Sigmoid colon (tissue), 7 donors: Measurements from ENCODE around the gene MAD1L1. TPM values are rescaled to one million over a fixed set of nuclear protein-coding genes. Genes with fewer than 3 reads are reported as not detected.
A peak's percentile ranks its signal among the peaks of the same experiment; 100 is the strongest.

Experiments used
- DNase-seq: peaks from one replicate; pipeline ENCODE4 v3.0.0-alpha.2; 2019
- H3K27ac ChIP-seq, 4 donors: fragments of 200-600 bp; sonication (generic); one replicate each; pipeline ENCODE4 v1.5.1; 2016 to 2019; ENCODE audit warnings: mild to moderate bottlenecking in 1 of 4
- H3K27me3 ChIP-seq, 3 donors: fragments of 200-600 bp; sonication (generic); one replicate each; pipeline ENCODE4 v1.5.1; 2019; ENCODE audit warnings: mild to moderate bottlenecking in 1 of 3
- H3K36me3 ChIP-seq, 4 donors: fragments of 200-600 bp; sonication (generic); one replicate each; pipeline ENCODE4 v1.5.1; 2016 to 2019
- H3K4me1 ChIP-seq, 4 donors: fragments of 200-600 bp; sonication (generic); one replicate each; pipeline ENCODE4 v1.5.1; 2017 to 2019
- H3K4me3 ChIP-seq, 4 donors: fragments of 200-600 bp; sonication (generic); one replicate each; pipeline ENCODE4 v1.5.1; 2017 to 2019; ENCODE audit warnings: mild to moderate bottlenecking in 2 of 4, moderate library complexity in 1 of 4
- H3K9me3 ChIP-seq, 4 donors: fragments of 200-600 bp in 3 of 4; sonication (generic) in 3 of 4; one replicate each; pipeline versions ENCODE4 v1.5.1 to v1.6.1; 2013 to 2019
- CTCF ChIP-seq, 4 experiments: fragments of 450-650 bp in 3 of 4; fragments of 200-600 bp in 1 of 4; IDR thresholded peaks; one replicate each; pipeline ENCODE4 v1.5.1; 2016 to 2019; ENCODE audit warnings: antibody characterized with exemption in 4 of 4, mild to moderate bottlenecking in 3 of 4, moderate library complexity in 2 of 4
- EP300 ChIP-seq, 4 donors: sonication (generic); formaldehyde crosslinking; IDR thresholded peaks; one replicate each; pipeline ENCODE4 v1.6.1; 2017; ENCODE audit warnings: antibody characterized with exemption in 4 of 4
- POLR2A ChIP-seq, 2 donors: fragments of 450-650 bp; IDR thresholded peaks; one replicate each; pipeline ENCODE4 v1.6.1; 2016; ENCODE audit warnings: antibody characterized with exemption in 2 of 2, mild to moderate bottlenecking in 2 of 2, moderate library complexity in 2 of 2
- POLR2AphosphoS5 ChIP-seq, 4 donors: sonication (generic); formaldehyde crosslinking; IDR thresholded peaks; one replicate each; pipeline ENCODE4 v1.6.1; 2017; ENCODE audit warnings: antibody characterized with exemption in 4 of 4
- WGBS, 2 donors: extraction: QIAGEN DNeasy Blood & Tissue Kit; methylation state at CpG; one replicate each; pipeline ENCODE4 v1.1.7; 2013; 5-methylcytosine and 5-hydroxymethylcytosine counted together
- intact Hi-C: fragments of 100-400 bp; cut with DNase I; formaldehyde crosslinking; loops from one replicate; pipeline ENCODE4 v1.15.1; 2023
- polyA plus RNA-seq, 3 donors: library from polyadenylated mRNA; stranded (reverse); fragments of 200-250 nt; gene quantifications; one replicate each; pipeline ENCODE4 v1.2.3, GENCODE V29; 2013
- total RNA-seq, 4 donors: library from RNA; depleted of rRNA; stranded (reverse); fragments of >200 nt; gene quantifications; one replicate each; pipeline ENCODE4 v1.1.0, GENCODE V29; 2016
- donor health status: healthy with polysubstance abuse.
- donor health status: Bipolar disorder and iron deficiency.
- donor health status: healthy.

The MAD1L1 gene
- total and polyA plus RNA-seq, 7 donors: 10.2 to 38.4 (median 20.6) TPM

DNA sequence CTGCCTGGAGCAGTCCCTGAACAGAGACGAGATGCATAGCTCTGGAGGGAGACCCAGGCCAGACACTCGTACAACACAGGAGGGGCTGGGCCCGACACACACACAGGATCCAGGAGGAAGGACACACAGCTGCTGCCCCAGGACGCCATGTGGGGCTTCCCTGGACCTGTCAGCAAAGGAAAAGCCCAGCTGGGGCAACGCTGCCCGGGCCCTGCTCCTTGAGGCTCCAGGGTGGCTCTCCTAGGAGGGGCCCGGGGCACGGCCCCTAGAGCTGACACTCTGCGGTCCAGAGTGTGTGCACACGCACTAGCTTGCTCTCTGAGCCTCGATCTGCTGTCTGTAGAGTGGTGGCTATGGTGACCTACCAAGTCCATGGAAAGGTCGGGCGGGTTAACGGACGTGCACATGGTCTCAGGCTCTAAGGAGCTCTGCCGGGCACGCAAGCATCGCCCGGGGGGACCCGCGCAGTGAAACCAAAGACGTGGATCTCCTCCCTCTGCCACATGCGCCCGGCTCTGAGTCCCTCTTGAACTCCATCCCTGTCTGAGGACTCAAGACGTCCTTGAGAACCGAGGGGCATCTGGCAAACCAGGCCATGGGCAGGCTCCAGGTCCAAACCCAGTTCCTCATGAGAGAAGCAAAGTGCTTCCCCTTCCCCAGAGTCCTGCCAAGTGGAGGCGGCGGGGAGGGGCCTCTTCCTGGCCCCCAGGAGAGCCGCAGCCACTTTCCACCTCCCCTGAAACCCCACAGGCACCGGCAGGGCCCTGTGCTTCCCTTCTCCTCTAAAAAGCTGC is 283.7 kb downstream of the MAD1L1 start:
- no peak for TF ChIP-seq EP300 (IDR thresholded peaks at IDR 0.05)
- TF ChIP-seq POLR2A (IDR thresholded peaks at IDR 0.05): no peak
- TF ChIP-seq CTCF (IDR thresholded peaks at IDR 0.05): no peak
- no peak for TF ChIP-seq POLR2AphosphoS5 (IDR thresholded peaks at IDR 0.05)
- no peaks in the 10 kb centered on the region for H3K36me3 ChIP-seq
- H3K27ac ChIP-seq: no peak overlapping the region
- no peaks in the 10 kb centered on the region for H3K9me3 ChIP-seq
- no peak overlapping the region for H3K4me3 ChIP-seq
- H3K27me3 ChIP-seq: no peaks in the 10 kb centered on the region
- intact Hi-C loops: no loop called here
- peak; percentile 40 for DNase-seq
- WGBS, 2 donors: 91 to 94% methylated on average over 30 of the region's 30 CpGs
- peaks cover 0 to 12% (median 0%) of the 10 kb centered on the region in 4 donors for H3K4me1 ChIP-seq

DNA sequence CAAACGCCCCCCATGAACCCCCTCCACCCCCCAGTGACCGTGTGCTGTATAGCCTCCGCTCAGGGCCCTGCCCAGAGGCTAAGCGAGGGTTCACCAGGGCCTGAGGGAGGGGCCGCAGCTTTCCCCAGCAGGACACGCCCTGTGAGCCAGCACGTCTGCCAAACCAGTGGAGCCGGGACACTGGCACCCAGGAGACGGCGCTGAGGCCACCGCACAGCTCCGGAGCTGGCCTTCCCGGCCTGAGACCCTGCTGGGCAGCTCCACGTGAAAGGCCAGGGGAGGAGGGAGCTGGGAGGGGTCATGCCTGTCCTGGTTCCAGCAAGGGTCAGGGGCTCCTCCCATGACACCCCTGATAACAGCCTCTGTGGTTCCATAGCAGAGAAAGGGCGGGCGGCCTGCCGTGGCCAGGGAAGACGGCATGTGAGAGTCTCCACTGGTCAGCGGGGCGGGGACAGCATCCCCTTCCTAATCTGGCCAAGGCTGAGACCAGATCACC is 284.4 kb downstream of the MAD1L1 start:
- TF ChIP-seq CTCF (IDR thresholded peaks at IDR 0.05): no peak
- TF ChIP-seq EP300 (IDR thresholded peaks at IDR 0.05): no peak
- TF ChIP-seq POLR2A (IDR thresholded peaks at IDR 0.05): no peak
- TF ChIP-seq POLR2AphosphoS5 (IDR thresholded peaks at IDR 0.05): no peak
- peak; percentile 62 for DNase-seq
- no peaks in the 10 kb centered on the region for H3K36me3 ChIP-seq
- intact Hi-C loops: no loop called here
- H3K4me1 ChIP-seq: peaks cover 0 to 12% (median 0%) of the 10 kb centered on the region in 4 donors
- H3K9me3 ChIP-seq: no peaks in the 10 kb centered on the region
- no peak overlapping the region for H3K27ac ChIP-seq
- 56 to 76% methylated on average over 20 of the region's 20 CpGs for WGBS, 2 donors
- no peaks in the 10 kb centered on the region for H3K27me3 ChIP-seq
- H3K4me3 ChIP-seq: no peak overlapping the region

DNA sequence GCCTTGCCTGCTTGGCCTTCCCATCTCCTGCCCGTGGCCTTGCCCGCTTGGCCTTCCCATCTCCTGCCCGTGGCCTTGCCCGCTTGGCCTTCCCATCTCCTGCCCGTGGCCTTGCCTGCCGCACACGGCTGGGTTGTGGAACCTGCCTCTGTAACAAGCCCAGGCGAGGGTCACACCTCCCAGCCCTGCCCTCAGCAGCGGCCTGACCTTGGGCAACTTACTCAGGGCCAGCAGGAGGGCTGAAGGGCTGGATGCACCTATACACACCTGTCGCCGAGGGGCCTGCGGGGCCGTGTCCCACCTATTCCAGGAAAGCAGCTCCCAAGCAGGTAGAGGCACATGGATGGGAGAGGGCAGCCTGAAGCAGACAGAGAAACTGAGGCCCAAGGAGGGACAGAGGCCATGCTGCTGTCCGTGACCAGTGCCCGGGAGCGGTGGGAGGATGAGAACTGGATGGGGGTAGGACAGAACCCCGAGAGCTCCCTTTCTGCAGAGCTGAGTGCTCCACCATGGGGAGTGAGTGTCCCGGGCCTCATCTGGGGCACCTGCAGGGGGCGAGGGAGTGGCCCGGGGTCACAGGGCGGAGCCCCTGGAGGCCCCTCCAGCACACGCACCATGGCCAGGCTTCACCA is 285.0 kb downstream of the MAD1L1 start:
- no peak for TF ChIP-seq CTCF (IDR thresholded peaks at IDR 0.05)
- Histone ChIP-seq H3K27me3 (no peaks in the 10 kb centered on the region), H3K4me3 (no peak overlapping the region), H3K27ac (no peak overlapping the region), H3K36me3 (no peaks in the 10 kb centered on the region), H3K4me1 (peaks cover 0 to 12% (median 0%) of the 10 kb centered on the region in 4 donors), H3K9me3 (no peaks in the 10 kb centered on the region)
- DNase-seq: peak; percentile 57
- intact Hi-C loops: no loop called here
- 85 to 87% methylated on average over 22 of the region's 22 CpGs for WGBS, 2 donors

DNA sequence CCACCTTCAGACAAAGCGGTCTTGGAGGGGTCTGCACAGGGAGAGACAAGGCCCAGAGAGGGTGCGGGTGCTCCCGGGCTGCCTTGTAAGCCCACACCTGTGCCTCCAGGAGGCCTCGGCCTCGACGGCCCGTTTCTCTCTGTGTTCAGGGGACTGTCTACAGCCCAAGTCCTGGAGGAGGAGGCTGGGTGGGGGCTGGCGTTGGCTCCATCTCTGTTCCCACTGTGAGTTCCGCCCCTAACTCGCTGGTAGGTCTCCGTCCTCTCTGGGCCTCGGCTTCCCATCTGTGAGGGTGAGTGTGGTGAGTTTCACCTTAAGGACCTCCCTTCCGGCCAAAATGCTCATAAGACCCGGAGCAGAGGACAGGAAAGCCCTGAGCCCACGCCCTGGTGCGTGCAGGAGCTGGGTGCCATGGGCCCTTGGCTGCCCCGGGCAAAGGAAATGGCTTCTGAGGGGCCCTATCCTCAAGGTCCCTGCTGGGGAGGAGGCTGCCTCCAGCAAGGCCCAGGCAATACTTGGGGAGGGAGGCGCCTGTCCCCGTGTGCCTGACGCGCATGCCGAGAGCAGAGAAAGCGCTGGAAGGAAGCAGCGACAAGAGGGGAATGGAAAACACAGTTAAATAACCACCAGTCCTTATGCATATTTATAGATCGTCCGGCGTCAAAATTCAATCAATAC is 285.8 kb downstream of the MAD1L1 start:
- Histone ChIP-seq H3K4me1 (peaks cover 0 to 12% (median 0%) of the 10 kb centered on the region in 4 donors), H3K4me3 (no peak overlapping the region), H3K27ac (no peak overlapping the region), H3K27me3 (no peaks in the 10 kb centered on the region), H3K36me3 (no peaks in the 10 kb centered on the region), H3K9me3 (no peaks in the 10 kb centered on the region)
- DNase-seq: peak; percentile 53
- intact Hi-C loops: no loop called here
- TF ChIP-seq EP300 (IDR thresholded peaks at IDR 0.05) (no peak), POLR2A (IDR thresholded peaks at IDR 0.05) (no peak), CTCF (IDR thresholded peaks at IDR 0.05) (no peak), POLR2AphosphoS5 (IDR thresholded peaks at IDR 0.05) (no peak)
- 93 to 96% methylated on average over 27 of the region's 27 CpGs for WGBS, 2 donors
